Kidney tubule cell (primary cell): Measurements from ENCODE around the gene SRRM4.
"Not testable (repeated sequence)": the region's sequence is repeated elsewhere in the genome, so short reads cannot be mapped to it uniquely, and the experiment has no call there.

Experiments used
- DNase-seq: peaks from one replicate; pipeline ENCODE4 v3.0.0-alpha.2; 2018; ENCODE audit warnings: low spot score

Gene SRRM4

GRCh38 chr12:119011231-119011630 lies 29.9 kb downstream of the SRRM4 start:
- no peak for DNase-seq

GRCh38 chr12:119012179-119012578 lies 30.8 kb downstream of the SRRM4 start:
- DNase-seq: no peak

GRCh38 chr12:119013023-119013422 lies 31.7 kb downstream of the SRRM4 start:
- DNase-seq: no peak

GRCh38 chr12:119014368-119014767 lies 33.0 kb downstream of the SRRM4 start:
- no peak for DNase-seq

- DNase-seq: no peak
Measured at GRCh38 chr12:119016715-119017114, 35.4 kb downstream of the SRRM4 start.

GRCh38 chr12:119019166-119019565 lies 37.8 kb downstream of the SRRM4 start:
- no peak for DNase-seq

- peak; percentile 21 for DNase-seq
Measured at GRCh38 chr12:119020406-119021360, 39.3 kb downstream of the SRRM4 start.

GRCh38 chr12:119024356-119024755 lies 43.0 kb downstream of the SRRM4 start:
- no peak for DNase-seq

GRCh38 chr12:119025786-119026185 lies 44.4 kb downstream of the SRRM4 start:
- DNase-seq: no peak

GRCh38 chr12:119033332-119033731 lies 52.0 kb downstream of the SRRM4 start:
- not testable (repeated sequence) for DNase-seq

GRCh38 chr12:119036878-119037825 lies 55.8 kb downstream of the SRRM4 start:
- DNase-seq: peak; percentile 28

- no peak for DNase-seq
Measured at GRCh38 chr12:119044094-119044493, 62.8 kb downstream of the SRRM4 start.

GRCh38 chr12:119047641-119048040 lies 66.3 kb downstream of the SRRM4 start:
- no peak for DNase-seq

- DNase-seq: no peak
Measured at GRCh38 chr12:119050663-119051062, 69.3 kb downstream of the SRRM4 start.

- DNase-seq: no peak
Measured at GRCh38 chr12:119051474-119051873, 70.1 kb downstream of the SRRM4 start.

- no peak for DNase-seq
Measured at GRCh38 chr12:119052001-119052400, 70.7 kb downstream of the SRRM4 start.

GRCh38 chr12:119055977-119056376 lies 74.6 kb downstream of the SRRM4 start:
- DNase-seq: no peak

- DNase-seq: peak; percentile 67
Measured at GRCh38 chr12:119060847-119061796, 79.8 kb downstream of the SRRM4 start.

- DNase-seq: no peak
Measured at GRCh38 chr12:119068129-119068856, 87.0 kb downstream of the SRRM4 start.

- DNase-seq: no peak
Measured at GRCh38 chr12:119069147-119069642, 87.9 kb downstream of the SRRM4 start.

GRCh38 chr12:119071176-119071575 lies 89.8 kb downstream of the SRRM4 start:
- DNase-seq: no peak
